HepG2 (cell line): Measurements from ENCODE around the gene FGF21. TPM values are rescaled to one million over a fixed set of nuclear protein-coding genes. Genes with fewer than 3 reads are reported as not detected.

Source experiments
- AHR ChIP-seq: IDR thresholded peaks from 2 replicates; pipeline ENCODE4 v1.6.1; 2018; ENCODE audit warnings: missing genetic modification reagents, missing compliant biosample characterization
- ARID4A ChIP-seq: sonication (generic); formaldehyde crosslinking; IDR thresholded peaks from 2 replicates; pipeline ENCODE4 v1.5.0; 2020; ENCODE audit warnings: mild to moderate bottlenecking, missing genetic modification reagents, borderline replicate concordance
- GRHL1 ChIP-seq: sonication (generic); formaldehyde crosslinking; conservative IDR thresholded peaks from 2 replicates; pipeline ENCODE4 v1.8.0; 2022; ENCODE audit warnings: missing genetic modification reagents
- HDAC2 ChIP-seq: sonication (generic); formaldehyde crosslinking; IDR thresholded peaks from 2 replicates; pipeline ENCODE4 v1.4.0; 2020; ENCODE audit warnings: missing genetic modification reagents
- MTA3 ChIP-seq: sonication (generic); formaldehyde crosslinking; IDR thresholded peaks from 2 replicates; pipeline ENCODE4 v1.4.0; 2020; ENCODE audit warnings: missing genetic modification reagents
- NFE2 ChIP-seq: sonication (generic); formaldehyde crosslinking; IDR thresholded peaks from 2 replicates; pipeline ENCODE4 v1.4.0; 2020; ENCODE audit warnings: missing genetic modification reagents
- PLRG1 ChIP-seq: fragments of 450-650 bp; conservative IDR thresholded peaks from 2 replicates; pipeline ENCODE4 v1.6.1; 2016
- POLR2G ChIP-seq: fragments of 200-400 bp; formaldehyde crosslinking; IDR thresholded peaks from 2 replicates; pipeline ENCODE4 v1.6.1; 2018; ENCODE audit warnings: mild to moderate bottlenecking, low read depth, low read length, moderate library complexity
- SIX1 ChIP-seq: sonication (generic); formaldehyde crosslinking; IDR thresholded peaks from 2 replicates; pipeline ENCODE4 v1.4.0; 2020; ENCODE audit warnings: missing genetic modification reagents, borderline replicate concordance
- XRCC5 ChIP-seq: fragments of 200-400 bp; formaldehyde crosslinking; optimal IDR thresholded peaks from 2 replicates; pipeline ENCODE3; 2017; ENCODE audit warnings: mild to moderate bottlenecking, low read length
- ZBTB3 ChIP-seq: sonication (generic); formaldehyde crosslinking; IDR thresholded peaks from 2 replicates; pipeline ENCODE4 v1.4.0; 2020; ENCODE audit warnings: low read depth, mild to moderate bottlenecking, moderate library complexity, missing genetic modification reagents, borderline replicate concordance
- ZFP1 ChIP-seq: IDR thresholded peaks from 2 replicates; pipeline ENCODE4 v1.6.1; 2016
- ZFP36L1 ChIP-seq: sonication (generic); formaldehyde crosslinking; IDR thresholded peaks from 2 replicates; pipeline ENCODE4 v1.8.0; 2022; ENCODE audit warnings: mild to moderate bottlenecking, missing genetic modification reagents, moderate library complexity
- ZNF160 ChIP-seq: sonication (generic); formaldehyde crosslinking; IDR thresholded peaks from 2 replicates; pipeline ENCODE4 v1.8.0; 2022; ENCODE audit warnings: mild to moderate bottlenecking, inconsistent platforms, missing genetic modification reagents
- ZNF180 ChIP-seq: sonication (generic); formaldehyde crosslinking; IDR thresholded peaks from 2 replicates; pipeline ENCODE4 v1.4.0; 2020; ENCODE audit warnings: low read depth, missing genetic modification reagents, borderline replicate concordance
- ZNF30 ChIP-seq: sonication (generic); formaldehyde crosslinking; IDR thresholded peaks from 2 replicates; pipeline ENCODE4 v1.5.0; 2020; ENCODE audit warnings: mild to moderate bottlenecking, missing genetic modification reagents
- ZNF350 ChIP-seq: sonication (generic); formaldehyde crosslinking; IDR thresholded peaks from 2 replicates; pipeline ENCODE4 v1.4.0; 2020; ENCODE audit warnings: mild to moderate bottlenecking, low read depth, missing genetic modification reagents, borderline replicate concordance
- ZNF414 ChIP-seq: sonication (generic); formaldehyde crosslinking; IDR thresholded peaks from 2 replicates; pipeline ENCODE4 v1.5.0; 2020; ENCODE audit warnings: missing genetic modification reagents
- ZNF614 ChIP-seq: IDR thresholded peaks from 2 replicates; pipeline ENCODE4 v1.6.1; 2018; ENCODE audit warnings: missing biosample characterization, missing genetic modification reagents, inconsistent platforms, borderline replicate concordance
- ZNF615 ChIP-seq: sonication (generic); formaldehyde crosslinking; IDR thresholded peaks from 2 replicates; pipeline ENCODE4 v1.5.0; 2020; ENCODE audit warnings: mild to moderate bottlenecking, missing genetic modification reagents, borderline replicate concordance
- polyA plus RNA-seq, 8 experiments: library from polyadenylated mRNA; depleted of rRNA in 3 of 8; stranded (reverse) in 7 of 8; unstranded in 1 of 8; fragments of >200 nt; fragmentation: Illumina TruSeq in 4 of 8; extraction: Trizol in 4 of 8; gene quantifications; 2 replicates each; pipeline versions ENCODE4 v1.2.1 to v1.2.3, GENCODE V29; 2011 to 2016; ENCODE audit warnings: low read depth in 4 of 8, missing spikeins in 1 of 8, mixed read lengths in 1 of 8; ENCODE audit not compliant: insufficient read depth in 1 of 8
- total RNA-seq, 5 experiments: library from RNA; depleted of rRNA; stranded (reverse); fragments of >200 nt; fragmentation: Illumina TruSeq; extraction: Trizol; gene quantifications; 2 replicates each; pipeline ENCODE4 v1.2.3, GENCODE V29; 2016; ENCODE audit warnings: low read depth in 1 of 5
- TF ChIP-seq, protein P1 (sequence below): sonication (generic); formaldehyde crosslinking; IDR thresholded peaks from 2 replicates; pipeline ENCODE4 v1.8.1; 2022; ENCODE audit warnings: low read depth, mild to moderate bottlenecking, missing genetic modification reagents

FGF21 gene
- total and polyA plus RNA-seq, 2 of the 13 experiments (the other 11 are each of a cell fraction or from before 2014, with no cell fraction given), result 0.17 TPM; not detected in 1

- TF ChIP-seq ARID4A (CRISPR knock-in tag), result peak; percentile 55; the same call in 1 of the 2 replicates
- TF ChIP-seq SIX1 (CRISPR knock-in tag), result no peak
- peak; percentile 51; the same call in 1 of the 2 replicates for TF ChIP-seq HDAC2 (CRISPR knock-in tag)
- TF ChIP-seq ZNF160, result no peak
- no peak for TF ChIP-seq ZNF180 (CRISPR knock-in tag)
- no peak for TF ChIP-seq POLR2G
- no peak for TF ChIP-seq ZBTB3 (CRISPR knock-in tag)
- TF ChIP-seq PLRG1, result no peak
- peak; percentile 43 for TF ChIP-seq XRCC5
- TF ChIP-seq ZNF614 (CRISPR knock-in tag), result no peak
- TF ChIP-seq AHR (CRISPR knock-in tag), result 0 out of 2 replicates have a peak, but pooled peaks have one; percentile 11
- no peak for TF ChIP-seq ZNF615
- TF ChIP-seq ZNF414, result no peak
- no peak for TF ChIP-seq MTA3 (CRISPR knock-in tag)
- TF ChIP-seq ZNF350 (CRISPR knock-in tag), result peak; percentile 52; the same call in 1 of the 2 replicates
- 0 out of 2 replicates have a peak, but pooled peaks have one; percentile 31 for TF ChIP-seq ZFP1 (CRISPR knock-in tag)
- no peak for TF ChIP-seq NFE2
- no peak for TF ChIP-seq GRHL1 (CRISPR knock-in tag)
- TF ChIP-seq ZNF30 (CRISPR knock-in tag), result no peak
- TF ChIP-seq, protein P1, sequence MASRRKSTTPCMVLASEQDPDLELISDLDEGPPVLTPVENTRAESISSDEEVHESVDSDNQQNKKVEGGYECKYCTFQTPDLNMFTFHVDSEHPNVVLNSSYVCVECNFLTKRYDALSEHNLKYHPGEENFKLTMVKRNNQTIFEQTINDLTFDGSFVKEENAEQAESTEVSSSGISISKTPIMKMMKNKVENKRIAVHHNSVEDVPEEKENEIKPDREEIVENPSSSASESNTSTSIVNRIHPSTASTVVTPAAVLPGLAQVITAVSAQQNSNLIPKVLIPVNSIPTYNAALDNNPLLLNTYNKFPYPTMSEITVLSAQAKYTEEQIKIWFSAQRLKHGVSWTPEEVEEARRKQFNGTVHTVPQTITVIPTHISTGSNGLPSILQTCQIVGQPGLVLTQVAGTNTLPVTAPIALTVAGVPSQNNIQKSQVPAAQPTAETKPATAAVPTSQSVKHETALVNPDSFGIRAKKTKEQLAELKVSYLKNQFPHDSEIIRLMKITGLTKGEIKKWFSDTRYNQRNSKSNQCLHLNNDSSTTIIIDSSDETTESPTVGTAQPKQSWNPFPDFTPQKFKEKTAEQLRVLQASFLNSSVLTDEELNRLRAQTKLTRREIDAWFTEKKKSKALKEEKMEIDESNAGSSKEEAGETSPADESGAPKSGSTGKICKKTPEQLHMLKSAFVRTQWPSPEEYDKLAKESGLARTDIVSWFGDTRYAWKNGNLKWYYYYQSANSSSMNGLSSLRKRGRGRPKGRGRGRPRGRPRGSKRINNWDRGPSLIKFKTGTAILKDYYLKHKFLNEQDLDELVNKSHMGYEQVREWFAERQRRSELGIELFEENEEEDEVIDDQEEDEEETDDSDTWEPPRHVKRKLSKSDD (CRISPR knock-in tag), result no peak
- no peak for TF ChIP-seq ZFP36L1 (CRISPR knock-in tag)
Measured at GRCh38 chr19:48795055-48795684, 39.8 kb downstream of the FGF21 start (continued).
